ENCODE data around the gene FANCE. TPM values are rescaled to one million over a fixed set of nuclear protein-coding genes. Genes with fewer than 3 reads are reported as not detected.

The FANCE gene
- total RNA-seq, 1 experiment from 2014 or later: 6.9 TPM

- Histone ChIP-seq H3K4me3 (no peak overlapping the region), H3K36me3 (ENCODE audit: low read depth) (no peaks in the 10 kb centered on the region), H3K9me3 (ENCODE audit: insufficient read depth, low read depth) (no peaks in the 10 kb centered on the region), H3K79me2 (ENCODE audit: low read depth) (peaks cover 17% of the 10 kb centered on the region), H3F3A (ENCODE audit: insufficient read depth, low read depth) (peaks cover 6% of the 10 kb centered on the region; the same call in 1 of the 2 replicates), H3K27me3 (ENCODE audit: insufficient read depth, low read depth) (no peaks in the 10 kb centered on the region), H3K4me2 (no peak overlapping the region), H4K20me1 (ENCODE audit: insufficient read depth) (no peaks in the 10 kb centered on the region), H3K9me2 (ENCODE audit: insufficient read depth) (no peaks in the 10 kb centered on the region), H3K27ac (no peak overlapping the region), H3K4me1 (replicated peaks; ENCODE audit: insufficient read depth) (peaks cover 12% of the 10 kb centered on the region), H2AFZ (no peak overlapping the region)
- intact Hi-C loops (cut with micrococcal nuclease; ENCODE audit: unreplicated experiment): no loop called here
- CTCF ChIA-PET: no interaction called here
- POLR2A ChIA-PET (ENCODE audit: unreplicated experiment): no interaction called here
- no TSS peak for BruUV-seq (replicated peaks)
- TF ChIP-seq, protein P1, sequence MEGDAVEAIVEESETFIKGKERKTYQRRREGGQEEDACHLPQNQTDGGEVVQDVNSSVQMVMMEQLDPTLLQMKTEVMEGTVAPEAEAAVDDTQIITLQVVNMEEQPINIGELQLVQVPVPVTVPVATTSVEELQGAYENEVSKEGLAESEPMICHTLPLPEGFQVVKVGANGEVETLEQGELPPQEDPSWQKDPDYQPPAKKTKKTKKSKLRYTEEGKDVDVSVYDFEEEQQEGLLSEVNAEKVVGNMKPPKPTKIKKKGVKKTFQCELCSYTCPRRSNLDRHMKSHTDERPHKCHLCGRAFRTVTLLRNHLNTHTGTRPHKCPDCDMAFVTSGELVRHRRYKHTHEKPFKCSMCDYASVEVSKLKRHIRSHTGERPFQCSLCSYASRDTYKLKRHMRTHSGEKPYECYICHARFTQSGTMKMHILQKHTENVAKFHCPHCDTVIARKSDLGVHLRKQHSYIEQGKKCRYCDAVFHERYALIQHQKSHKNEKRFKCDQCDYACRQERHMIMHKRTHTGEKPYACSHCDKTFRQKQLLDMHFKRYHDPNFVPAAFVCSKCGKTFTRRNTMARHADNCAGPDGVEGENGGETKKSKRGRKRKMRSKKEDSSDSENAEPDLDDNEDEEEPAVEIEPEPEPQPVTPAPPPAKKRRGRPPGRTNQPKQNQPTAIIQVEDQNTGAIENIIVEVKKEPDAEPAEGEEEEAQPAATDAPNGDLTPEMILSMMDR (conservative IDR thresholded peaks at IDR 0.05): no peak
- TF ChIP-seq EZH2 (IDR thresholded peaks at IDR 0.05; ENCODE audit: low read depth): no peak
- DNase-seq: no peak
Observed at GRCh38 chr6:35501784-35502183, 49.6 kb downstream of the FANCE start.

DNA sequence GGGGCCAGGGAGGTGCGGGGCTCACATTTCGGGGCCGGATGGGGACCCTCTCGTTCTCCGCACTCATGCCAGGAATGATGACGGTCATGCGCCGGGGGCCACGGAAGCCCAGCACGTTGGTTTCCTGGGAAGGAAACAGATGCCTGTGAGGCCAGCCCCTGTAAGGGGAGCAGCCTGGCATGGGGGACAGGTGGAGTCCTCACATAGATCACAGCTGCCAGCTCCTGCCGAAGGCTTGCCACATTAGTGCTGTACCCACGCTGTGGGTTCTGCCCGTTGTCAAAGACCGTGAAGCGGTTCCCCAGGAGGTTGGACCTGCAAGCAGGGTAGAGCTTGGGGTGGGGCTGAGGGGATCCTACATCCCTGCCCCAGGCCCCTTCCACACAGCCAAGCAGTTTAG is 51.4 kb downstream of the FANCE start:
- ChIA-PET CTCF (no interaction called here), POLR2A (ENCODE audit: unreplicated experiment) (no interaction called here)
- no peak for TF ChIP-seq EZH2 (IDR thresholded peaks at IDR 0.05; ENCODE audit: low read depth)
- TF ChIP-seq, protein P1 (conservative IDR thresholded peaks at IDR 0.05): no peak
- Histone ChIP-seq H2AFZ (no peak overlapping the region), H4K20me1 (ENCODE audit: insufficient read depth) (no peaks in the 10 kb centered on the region), H3K4me3 (no peak overlapping the region), H3K4me1 (replicated peaks; ENCODE audit: insufficient read depth) (peaks cover 5% of the 10 kb centered on the region), H3K36me3 (ENCODE audit: low read depth) (no peaks in the 10 kb centered on the region), H3K4me2 (no peak overlapping the region), H3F3A (ENCODE audit: insufficient read depth, low read depth) (peaks cover 6% of the 10 kb centered on the region; the same call in 1 of the 2 replicates), H3K27ac (no peak overlapping the region), H3K9me2 (ENCODE audit: insufficient read depth) (no peaks in the 10 kb centered on the region), H3K9me3 (ENCODE audit: insufficient read depth, low read depth) (no peaks in the 10 kb centered on the region), H3K79me2 (ENCODE audit: low read depth) (peaks cover 6% of the 10 kb centered on the region; the same call in 1 of the 2 replicates), H3K27me3 (ENCODE audit: insufficient read depth, low read depth) (no peaks in the 10 kb centered on the region)
- DNase-seq: no peak
- BruUV-seq (replicated peaks): no TSS peak
- intact Hi-C loops (cut with micrococcal nuclease; ENCODE audit: unreplicated experiment): no loop called here

- BruUV-seq (replicated peaks): no TSS peak
- no peak overlapping the region for H3K4me2 ChIP-seq
- H4K20me1 ChIP-seq (ENCODE audit: insufficient read depth): no peaks in the 10 kb centered on the region
- no peak overlapping the region for H3K27ac ChIP-seq
- no peak for TF ChIP-seq EZH2 (IDR thresholded peaks at IDR 0.05; ENCODE audit: low read depth)
- TF ChIP-seq, protein P1 (conservative IDR thresholded peaks at IDR 0.05): no peak
- H3K36me3 ChIP-seq (ENCODE audit: low read depth): no peaks in the 10 kb centered on the region
- H3K9me3 ChIP-seq (ENCODE audit: insufficient read depth, low read depth): no peaks in the 10 kb centered on the region
- no peak overlapping the region for H2AFZ ChIP-seq
- no peaks in the 10 kb centered on the region for H3K9me2 ChIP-seq (ENCODE audit: insufficient read depth)
- no peak overlapping the region for H3K4me3 ChIP-seq
- ChIA-PET CTCF (no interaction called here), POLR2A (ENCODE audit: unreplicated experiment) (no interaction called here)
- intact Hi-C loops (cut with micrococcal nuclease; ENCODE audit: unreplicated experiment): no loop called here
- peaks cover 2% of the 10 kb centered on the region; the same call in 1 of the 2 replicates for H3F3A ChIP-seq (ENCODE audit: insufficient read depth, low read depth)
- no peaks in the 10 kb centered on the region for H3K27me3 ChIP-seq (ENCODE audit: insufficient read depth, low read depth)
- no peaks in the 10 kb centered on the region for H3K79me2 ChIP-seq (ENCODE audit: low read depth)
- DNase-seq: no peak
- H3K4me1 ChIP-seq (replicated peaks; ENCODE audit: insufficient read depth): no peaks in the 10 kb centered on the region
Observed at GRCh38 chr6:35505999-35506412, 53.9 kb downstream of the FANCE start.
